ENCODE results near the gene TRIM56.
"Not testable (repeated sequence)": the region's sequence is repeated elsewhere in the genome, so short reads cannot be mapped to it uniquely, and the experiment has no call there.

DNA sequence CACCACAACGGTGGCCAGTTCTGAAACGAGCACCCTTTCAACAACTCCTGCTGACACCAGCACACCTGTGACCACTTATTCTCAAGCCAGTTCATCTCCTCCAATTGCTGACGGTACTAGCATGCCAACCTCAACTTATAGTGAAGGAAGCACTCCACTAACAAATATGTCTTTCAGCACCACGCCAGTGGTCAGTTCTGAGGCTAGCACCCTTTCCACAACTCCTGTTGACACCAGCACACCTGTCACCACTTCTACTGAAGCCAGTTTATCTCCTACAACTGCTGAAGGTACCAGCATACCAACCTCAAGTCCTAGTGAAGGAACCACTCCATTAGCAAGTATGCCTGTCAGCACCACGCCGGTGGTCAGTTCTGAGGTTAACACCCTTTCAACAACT is 44.0 kb upstream of the TRIM56 start:
- TF ChIP-seq CTCF, POLR2A, EP300 (IDR thresholded peaks at IDR 0.05): not testable (repeated sequence)
